ENCODE measurements around the gene CHST4.
"Not testable (repeated sequence)": the region's sequence is repeated elsewhere in the genome, so short reads cannot be mapped to it uniquely, and the experiment has no call there.

The CHST4 gene

DNA sequence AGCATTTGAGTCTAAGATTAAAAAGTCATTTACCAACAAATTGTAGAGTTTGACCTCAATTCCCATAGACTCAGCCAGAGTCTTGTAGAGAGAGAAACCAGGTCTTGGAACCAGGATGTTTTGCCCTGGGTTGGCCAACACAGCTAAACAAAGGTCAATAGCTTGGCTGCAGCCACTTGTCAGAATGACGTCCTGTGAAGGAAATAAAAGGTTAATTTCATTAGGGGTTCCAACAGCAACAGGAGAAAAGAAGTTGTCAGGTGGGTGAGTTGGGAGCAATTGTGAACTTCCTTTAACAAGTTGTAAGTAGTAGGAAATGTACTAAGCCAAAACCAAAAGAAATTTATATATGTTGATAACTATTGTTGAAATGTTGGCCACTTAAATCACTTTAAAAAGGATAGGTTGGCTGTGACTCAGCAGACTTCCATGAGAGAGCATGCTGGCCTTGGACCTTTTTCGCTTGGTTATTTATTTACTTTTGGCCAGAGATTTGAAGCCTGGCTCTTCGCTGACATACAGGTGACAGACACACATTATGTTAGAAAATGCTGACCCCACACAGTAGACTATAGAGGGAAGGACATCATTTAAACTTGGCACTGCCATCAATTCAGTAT is 46.4 kb downstream of the CHST4 start:
- DNase-seq: no peak

DNA sequence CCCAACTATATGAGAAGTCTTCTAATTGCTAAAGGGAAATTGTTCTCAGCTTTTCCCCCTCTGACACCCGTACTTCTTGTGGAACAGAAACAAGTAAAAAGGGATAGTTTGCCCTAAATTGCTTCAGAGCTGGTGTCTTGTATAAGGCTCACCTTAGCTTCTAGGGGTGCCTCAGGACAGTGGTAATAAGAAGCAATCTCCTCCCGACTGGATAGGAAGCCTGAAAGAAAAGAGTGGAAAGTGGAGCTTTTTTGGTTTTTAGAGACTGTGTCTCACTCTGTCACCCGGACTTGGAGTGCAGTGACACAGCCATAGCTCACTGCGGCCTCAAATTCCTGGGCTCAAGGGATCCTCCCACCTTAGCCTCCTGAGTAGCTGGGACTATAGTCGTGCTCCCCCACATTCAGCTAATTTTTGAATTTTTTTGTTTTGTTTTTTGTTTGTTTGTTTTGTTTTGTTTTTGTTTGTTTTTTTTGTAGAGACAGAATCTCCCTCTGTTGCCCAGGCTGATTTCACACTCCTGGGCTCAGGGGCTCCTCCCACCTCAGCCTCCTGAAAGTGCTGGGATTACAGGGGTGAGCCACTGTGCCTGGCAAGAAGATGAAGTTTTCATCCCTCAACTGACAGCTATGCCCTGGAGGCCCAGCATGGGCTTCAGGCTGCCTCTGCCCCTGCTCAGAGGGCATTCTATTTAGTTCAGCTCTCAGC is 47.3 kb downstream of the CHST4 start:
- no peak for DNase-seq

DNA sequence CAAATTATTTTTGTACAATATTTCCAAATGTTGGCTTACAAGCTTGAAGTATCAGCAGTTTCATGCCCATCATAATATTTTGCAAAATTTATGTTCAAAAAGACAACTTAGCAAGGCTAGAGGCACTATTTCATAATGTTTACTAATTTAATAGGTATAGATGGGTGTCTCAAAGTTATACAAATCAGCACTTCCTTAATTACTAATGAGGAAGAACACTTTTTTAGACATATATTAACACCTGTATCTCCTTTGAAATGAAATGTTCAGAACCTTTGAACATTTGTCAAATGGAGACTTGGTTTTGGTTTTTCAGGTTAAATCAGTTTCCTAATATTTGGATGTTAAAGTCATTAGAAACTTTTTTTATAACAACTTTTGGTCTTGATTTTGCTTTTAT is 48.5 kb downstream of the CHST4 start:
- no peak for DNase-seq

GRCh38 chr16:71576971-71577370 is 50.7 kb downstream of the CHST4 start, which contains the start of gene TAT:
TAT (minus strand) TSS chr16:71577092; CDS start chr16:71576415, 677 bp downstream.
- no peak for DNase-seq

DNA sequence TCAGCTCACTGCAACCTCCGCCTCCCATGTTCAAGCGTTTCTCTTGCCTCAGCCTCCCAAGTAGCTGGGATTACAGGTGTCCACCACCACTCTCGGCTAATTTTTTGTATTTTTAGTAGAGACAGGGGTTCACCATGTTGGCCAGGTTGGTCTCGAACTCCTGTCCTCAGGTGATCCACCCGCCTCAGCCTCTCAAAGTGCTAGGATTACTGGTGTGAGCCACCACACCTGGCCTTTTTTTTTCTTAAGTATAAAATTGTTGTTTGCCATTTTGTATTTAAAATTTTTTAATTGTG is 56.3 kb downstream of the CHST4 start:
- DNase-seq: not testable (repeated sequence)

DNA sequence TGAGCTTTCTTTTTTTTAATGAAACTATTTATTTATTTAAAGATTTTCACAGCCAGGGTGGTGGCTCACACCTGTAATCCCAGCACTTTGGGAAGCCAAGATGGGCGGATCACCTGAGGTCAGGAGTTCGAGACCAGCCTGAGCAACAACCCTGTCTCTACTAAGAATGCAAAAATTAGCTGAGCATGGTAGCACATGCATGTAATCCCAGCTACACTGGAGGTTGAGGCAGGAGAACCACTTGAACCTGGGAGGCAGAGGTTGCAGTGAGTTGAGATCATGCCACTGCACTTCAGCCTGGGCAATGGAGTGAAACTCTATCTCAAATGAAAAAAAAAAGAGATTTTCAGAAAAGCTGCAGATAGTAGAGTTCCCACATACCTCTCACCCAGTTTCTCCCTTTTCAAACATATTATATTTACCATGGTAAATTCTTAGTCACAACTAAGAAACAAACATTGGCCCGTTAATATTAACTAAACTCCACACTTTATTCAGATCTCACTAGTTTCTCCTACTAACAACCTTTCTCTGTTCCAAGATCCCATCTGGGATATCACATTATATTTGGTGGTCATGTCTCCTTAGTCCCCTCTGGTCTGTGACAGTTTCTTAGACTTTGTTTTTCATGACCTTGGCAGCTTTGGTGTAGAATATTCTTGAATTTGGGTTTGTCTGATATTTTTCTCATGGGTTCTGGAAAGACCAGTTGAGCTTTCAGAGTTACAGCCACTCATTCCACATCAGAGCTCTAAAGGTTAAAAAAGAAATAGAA is 58.5 kb downstream of the CHST4 start:
- DNase-seq: no peak

DNA sequence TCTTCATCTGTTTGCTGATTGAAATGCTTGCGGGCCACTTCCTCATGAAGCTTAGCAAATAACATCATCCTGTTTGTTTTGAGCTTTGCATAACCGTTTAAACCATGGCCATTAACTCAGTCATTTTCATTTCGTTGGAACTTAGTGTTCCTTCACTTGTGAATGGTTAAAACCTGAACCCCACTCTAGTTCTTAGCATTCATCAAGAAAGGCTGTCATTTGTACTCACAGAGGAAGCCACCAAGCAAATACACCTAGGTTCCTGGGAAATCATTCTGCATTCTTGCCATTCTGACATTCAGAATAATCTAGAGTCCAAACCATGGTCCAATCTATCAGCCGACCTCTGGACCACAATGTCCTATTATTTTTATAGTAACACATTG is 59.1 kb downstream of the CHST4 start:
- DNase-seq: no peak
